SK-N-SH treated with all-trans-retinoic acid at 6 μM for 48 hours (cell line): ENCODE results near the gene FOSB.

Experiments
- ARNTL ChIP-seq: fragments of 450-650 bp; formaldehyde crosslinking; IDR thresholded peaks from 2 replicates; pipeline ENCODE4 v1.5.0; 2020; ENCODE audit warnings: low read depth, mild to moderate bottlenecking, moderate library complexity, borderline replicate concordance
- BACH2 ChIP-seq: fragments of 250-450 bp; sonication (Bioruptor Pico); IDR thresholded peaks from 2 replicates; pipeline ENCODE4 v1.9.0; 2021; ENCODE audit warnings: mild to moderate bottlenecking, borderline replicate concordance
- RARB ChIP-seq: fragments of 250-450 bp; sonication (Bioruptor Pico); IDR thresholded peaks from 2 replicates; pipeline ENCODE4 v1.8.0; 2021; ENCODE audit warnings: mild to moderate bottlenecking, moderate library complexity
- ZFP3 ChIP-seq: fragments of 250-450 bp; sonication (Bioruptor Pico); IDR thresholded peaks from 2 replicates; pipeline ENCODE4 v1.5.0; 2020; ENCODE audit warnings: mild to moderate bottlenecking, moderate library complexity
- ZFP30 ChIP-seq: fragments of 450-650 bp; formaldehyde crosslinking; IDR thresholded peaks from 2 replicates; pipeline ENCODE4 v1.5.0; 2022; ENCODE audit warnings: mild to moderate bottlenecking, moderate library complexity
- TF ChIP-seq, protein P1 (sequence below): fragments of 250-450 bp; sonication (Bioruptor Pico); IDR thresholded peaks from 2 replicates; pipeline ENCODE4 v1.5.1; 2021; ENCODE audit warnings: mild to moderate bottlenecking, moderate library complexity

DNA sequence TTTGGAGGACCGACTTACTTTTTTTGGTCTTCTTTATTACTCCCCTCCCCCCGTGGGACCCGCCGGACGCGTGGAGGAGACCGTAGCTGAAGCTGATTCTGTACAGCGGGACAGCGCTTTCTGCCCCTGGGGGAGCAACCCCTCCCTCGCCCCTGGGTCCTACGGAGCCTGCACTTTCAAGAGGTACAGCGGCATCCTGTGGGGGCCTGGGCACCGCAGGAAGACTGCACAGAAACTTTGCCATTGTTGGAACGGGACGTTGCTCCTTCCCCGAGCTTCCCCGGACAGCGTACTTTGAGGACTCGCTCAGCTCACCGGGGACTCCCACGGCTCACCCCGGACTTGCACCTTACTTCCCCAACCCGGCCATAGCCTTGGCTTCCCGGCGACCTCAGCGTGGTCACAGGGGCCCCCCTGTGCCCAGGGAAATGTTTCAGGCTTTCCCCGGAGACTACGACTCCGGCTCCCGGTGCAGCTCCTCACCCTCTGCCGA, 409 bp downstream of the FOSB start:
- TF ChIP-seq ARNTL (CRISPR knock-in tag) (no peak), ZFP3 (no peak), BACH2 (CRISPR knock-in tag) (no peak), ZFP30 (CRISPR knock-in tag) (no peak), RARB (CRISPR knock-in tag) (no peak)
- TF ChIP-seq, protein P1, sequence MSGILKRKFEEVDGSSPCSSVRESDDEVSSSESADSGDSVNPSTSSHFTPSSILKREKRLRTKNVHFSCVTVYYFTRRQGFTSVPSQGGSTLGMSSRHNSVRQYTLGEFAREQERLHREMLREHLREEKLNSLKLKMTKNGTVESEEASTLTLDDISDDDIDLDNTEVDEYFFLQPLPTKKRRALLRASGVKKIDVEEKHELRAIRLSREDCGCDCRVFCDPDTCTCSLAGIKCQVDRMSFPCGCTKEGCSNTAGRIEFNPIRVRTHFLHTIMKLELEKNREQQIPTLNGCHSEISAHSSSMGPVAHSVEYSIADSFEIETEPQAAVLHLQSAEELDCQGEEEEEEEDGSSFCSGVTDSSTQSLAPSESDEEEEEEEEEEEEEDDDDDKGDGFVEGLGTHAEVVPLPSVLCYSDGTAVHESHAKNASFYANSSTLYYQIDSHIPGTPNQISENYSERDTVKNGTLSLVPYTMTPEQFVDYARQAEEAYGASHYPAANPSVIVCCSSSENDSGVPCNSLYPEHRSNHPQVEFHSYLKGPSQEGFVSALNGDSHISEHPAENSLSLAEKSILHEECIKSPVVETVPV (CRISPR knock-in tag), result 0 out of 2 replicates have a peak, but pooled peaks have one; percentile 17
